ENCODE results near the gene MEN1. TPM values are rescaled to one million over a fixed set of nuclear protein-coding genes. Genes with fewer than 3 reads are reported as not detected.
A peak's percentile ranks its signal among the peaks of the same experiment; 100 is the strongest.

The MEN1 gene
- total and polyA plus RNA-seq, 2 experiments from 2014 or later = 27.7 to 57.5 TPM

GRCh38 chr11:64856382-64857227, 46.3 kb upstream of the MEN1 start:
- Histone ChIP-seq H3K36me3 (peaks cover 8% of the 10 kb centered on the region), H3K27ac (no peak overlapping the region), H3K4me3 (no peak overlapping the region), H3K9me3 (ENCODE audit: low read depth) (no peaks in the 10 kb centered on the region), H3K4me1 (ENCODE audit: low read depth) (no peaks in the 10 kb centered on the region), H3K27me3 (no peaks in the 10 kb centered on the region)
- peak in 1 of 2 donors; percentile 62 for DNase-seq (ENCODE audit: low read depth in 1 of 2, low spot score in 1 of 2)
- TF ChIP-seq CTCF (IDR thresholded peaks at IDR 0.05; ENCODE audit: low read depth, low read length) = no peak

GRCh38 chr11:64855596-64856304, 45.4 kb upstream of the MEN1 start:
- DNase-seq (ENCODE audit: low read depth in 1 of 2, low spot score in 1 of 2) = no peak
- peaks cover 8% of the 10 kb centered on the region for H3K36me3 ChIP-seq
- no peaks in the 10 kb centered on the region for H3K9me3 ChIP-seq (ENCODE audit: low read depth)
- H3K4me3 ChIP-seq = no peak overlapping the region
- TF ChIP-seq CTCF (IDR thresholded peaks at IDR 0.05; ENCODE audit: low read depth, low read length) = no peak
- no peaks in the 10 kb centered on the region for H3K27me3 ChIP-seq
- H3K4me1 ChIP-seq (ENCODE audit: low read depth) = no peaks in the 10 kb centered on the region
- no peak overlapping the region for H3K27ac ChIP-seq

- Histone ChIP-seq H3K4me1 (ENCODE audit: low read depth) (no peaks in the 10 kb centered on the region), H3K4me3 (no peak overlapping the region), H3K27ac (no peak overlapping the region), H3K27me3 (no peaks in the 10 kb centered on the region), H3K9me3 (ENCODE audit: low read depth) (no peaks in the 10 kb centered on the region), H3K36me3 (peaks cover 7% of the 10 kb centered on the region)
- peak in 1 of 2 donors; percentile 87 for DNase-seq (ENCODE audit: low read depth in 1 of 2, low spot score in 1 of 2)
- no peak for TF ChIP-seq CTCF (IDR thresholded peaks at IDR 0.05; ENCODE audit: low read depth, low read length)
Measured at GRCh38 chr11:64854534-64855502, 44.5 kb upstream of the MEN1 start.

GRCh38 chr11:64854157-64854533, 43.8 kb upstream of the MEN1 start:
- TF ChIP-seq CTCF (IDR thresholded peaks at IDR 0.05; ENCODE audit: low read depth, low read length) = no peak
- Histone ChIP-seq H3K4me3 (no peak overlapping the region), H3K9me3 (ENCODE audit: low read depth) (no peaks in the 10 kb centered on the region), H3K27me3 (no peaks in the 10 kb centered on the region), H3K4me1 (ENCODE audit: low read depth) (no peaks in the 10 kb centered on the region), H3K36me3 (no peaks in the 10 kb centered on the region), H3K27ac (no peak overlapping the region)
- no peak for DNase-seq (ENCODE audit: low read depth in 1 of 2, low spot score in 1 of 2)

- DNase-seq (ENCODE audit: low read depth in 1 of 2, low spot score in 1 of 2) = no peak
- no peak overlapping the region for H3K27ac ChIP-seq
- H3K4me1 ChIP-seq (ENCODE audit: low read depth) = no peaks in the 10 kb centered on the region
- no peak for TF ChIP-seq CTCF (IDR thresholded peaks at IDR 0.05; ENCODE audit: low read depth, low read length)
- no peaks in the 10 kb centered on the region for H3K36me3 ChIP-seq
- no peak overlapping the region for H3K4me3 ChIP-seq
- no peaks in the 10 kb centered on the region for H3K9me3 ChIP-seq (ENCODE audit: low read depth)
- no peaks in the 10 kb centered on the region for H3K27me3 ChIP-seq
Measured at GRCh38 chr11:64853709-64854108, 43.4 kb upstream of the MEN1 start.

Data from cardiac muscle cell (in vitro differentiated cells and primary cell).